ENCODE results near the gene SLC45A2.
"Not testable (repeated sequence)": the region's sequence is repeated elsewhere in the genome, so short reads cannot be mapped to it uniquely, and the experiment has no call there.

SLC45A2 gene

DNA sequence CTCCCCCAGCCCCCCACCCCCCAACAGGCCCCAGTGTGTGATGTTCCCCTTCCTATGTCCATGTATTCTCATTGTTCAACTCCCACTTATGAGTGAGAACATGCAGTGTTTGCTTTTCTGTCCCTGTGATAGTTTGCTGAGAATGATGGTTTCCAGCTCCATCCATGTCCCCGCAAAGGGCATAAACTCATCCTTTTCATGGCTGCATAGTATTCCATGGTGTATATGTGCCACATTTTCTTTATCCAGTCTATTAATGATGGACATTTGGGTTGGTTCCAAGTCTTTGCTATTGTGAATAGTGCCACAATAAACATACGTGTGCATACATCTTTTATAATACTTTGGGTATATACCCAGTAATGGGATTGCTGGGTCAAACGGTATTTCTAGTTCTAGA lies 69.6 kb downstream of the SLC45A2 start:
- DNase-seq = not testable (repeated sequence)

DNA sequence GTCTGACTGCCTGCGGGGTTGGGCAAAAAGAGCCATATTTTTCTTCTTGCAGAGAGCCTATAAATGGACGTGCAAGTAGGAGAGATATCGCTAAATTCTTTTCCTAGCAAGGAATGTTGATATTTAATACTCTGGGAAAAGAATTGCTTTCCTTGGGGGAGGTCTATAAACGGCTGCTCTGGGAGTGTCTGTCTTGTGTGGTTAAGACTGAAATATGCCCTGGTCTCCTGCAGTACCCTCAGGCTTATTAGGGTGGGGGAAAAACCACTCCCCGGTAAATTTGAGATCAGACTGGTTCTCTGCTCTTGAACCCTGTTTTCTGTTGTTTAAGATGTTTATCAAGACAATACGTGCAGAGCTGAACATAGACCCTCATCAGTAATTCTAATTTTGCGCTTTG lies 78.2 kb downstream of the SLC45A2 start:
- not testable (repeated sequence) for DNase-seq

DNA sequence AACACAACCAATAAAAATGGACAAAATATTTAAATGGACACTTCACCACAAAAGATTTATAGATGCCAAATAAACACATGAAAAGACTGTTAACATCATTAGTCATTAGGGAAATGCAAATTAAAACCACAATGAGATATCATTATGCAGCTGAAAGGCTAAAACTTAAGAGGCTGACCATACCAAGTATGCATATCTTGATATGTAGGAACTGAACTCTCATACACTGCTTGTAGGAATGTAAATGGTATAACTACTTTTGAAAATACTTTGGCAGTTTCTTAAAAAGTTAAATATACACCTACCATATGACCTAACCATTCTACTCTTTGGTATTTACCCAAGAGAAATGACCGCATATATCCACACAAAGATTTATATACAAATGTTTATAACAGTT lies 79.1 kb downstream of the SLC45A2 start:
- no peak for DNase-seq

DNA sequence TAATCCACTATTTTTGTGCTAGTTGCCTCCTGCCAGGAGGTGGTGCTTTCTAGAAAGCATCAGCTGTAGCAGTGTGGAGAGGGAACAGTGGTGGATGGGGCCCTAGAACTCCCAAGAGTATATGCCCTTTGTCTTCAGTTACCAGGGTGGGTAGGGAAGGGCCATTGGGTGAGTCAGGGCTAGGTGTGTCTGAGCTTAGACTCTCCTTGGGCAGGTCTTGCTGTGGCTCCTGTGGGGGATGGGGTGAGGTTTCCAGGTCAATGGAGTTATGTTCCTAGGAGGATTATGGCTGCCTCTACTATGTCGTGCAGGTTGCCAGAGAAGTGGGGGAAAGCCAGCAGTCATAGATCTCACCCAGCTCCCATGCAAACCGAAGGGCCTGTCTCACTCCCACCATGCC lies 81.4 kb downstream of the SLC45A2 start:
- DNase-seq = no peak

DNA sequence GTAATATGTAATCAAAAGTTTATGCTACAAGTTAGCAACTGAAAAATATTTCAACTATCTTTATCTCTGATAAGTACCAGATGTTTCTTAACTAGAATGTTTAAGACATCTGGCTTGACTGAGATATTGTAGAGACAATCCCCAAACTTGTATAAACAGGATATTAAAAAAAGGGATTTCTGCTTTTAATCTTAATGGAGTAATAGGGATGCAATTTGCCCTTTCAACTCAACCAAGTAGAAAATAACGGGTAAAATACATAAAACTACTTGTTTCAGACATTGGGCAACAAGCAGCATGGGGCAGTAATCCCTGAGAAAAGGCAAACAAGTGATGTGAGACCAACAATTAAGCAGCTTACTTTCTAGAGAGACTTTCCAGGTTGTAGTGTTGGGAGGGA lies 83.3 kb downstream of the SLC45A2 start:
- DNase-seq = no peak
